Nephron progenitor cell (in vitro differentiated cells): ENCODE data around the gene GCNT2.
"Not testable (repeated sequence)": the region's sequence is repeated elsewhere in the genome, so short reads cannot be mapped to it uniquely, and the experiment has no call there.

Source experiments
- DNase-seq: peaks from one replicate; pipeline ENCODE4 v3.0.0; 2021
- H3K27ac Mint-ChIP-seq: 2 replicates; pipeline ENCODE4 v1.8.0; 2021; ENCODE audit warnings: mild to moderate bottlenecking, moderate library complexity, mixed read lengths
- H3K27me3 Mint-ChIP-seq: 2 replicates; pipeline ENCODE4 v1.8.0; 2021; ENCODE audit warnings: mild to moderate bottlenecking, low read depth, mixed read lengths; ENCODE audit not compliant: poor library complexity
- H3K36me3 Mint-ChIP-seq: 2 replicates; pipeline ENCODE4 v1.8.0; 2021; ENCODE audit warnings: low read depth, mixed read lengths
- H3K4me1 Mint-ChIP-seq: 2 replicates; pipeline ENCODE4 v1.8.0; 2021; ENCODE audit warnings: mixed read lengths
- H3K4me3 Mint-ChIP-seq: 2 replicates; pipeline ENCODE4 v1.8.0; 2021; ENCODE audit warnings: mild to moderate bottlenecking, moderate library complexity, mixed read lengths
- H3K9me3 Mint-ChIP-seq: 2 replicates; pipeline ENCODE4 v1.8.0; 2021; ENCODE audit warnings: mild to moderate bottlenecking, moderate library complexity, mixed read lengths
- CTCF ChIP-seq: fragments of 200-600 bp; sonication (generic); IDR thresholded peaks from 2 replicates; pipeline ENCODE4 v1.5.0; 2021; ENCODE audit warnings: antibody characterized with exemption

The GCNT2 gene

GRCh38 chr6:10569392-10570127, 48.4 kb downstream of the GCNT2 start:
- H3K27ac Mint-ChIP-seq: peak overlapping the region; percentile 6
- H3K4me3 Mint-ChIP-seq: no peak overlapping the region
- DNase-seq: no peak
- no peak for TF ChIP-seq CTCF
- peaks cover 71% of the 10 kb centered on the region for H3K36me3 Mint-ChIP-seq
- no peaks in the 10 kb centered on the region for H3K9me3 Mint-ChIP-seq
- H3K4me1 Mint-ChIP-seq: peaks cover 27% of the 10 kb centered on the region
- H3K27me3 Mint-ChIP-seq: peaks cover 14% of the 10 kb centered on the region

- H3K27ac Mint-ChIP-seq, DNase-seq, H3K4me3 Mint-ChIP-seq, H3K27me3 Mint-ChIP-seq, H3K9me3 Mint-ChIP-seq: not testable (repeated sequence)
- H3K4me1 Mint-ChIP-seq: peaks cover 24% of the 10 kb centered on the region
- H3K36me3 Mint-ChIP-seq: peaks cover 55% of the 10 kb centered on the region
Measured at GRCh38 chr6:10575519-10575918, 54.4 kb downstream of the GCNT2 start.

GRCh38 chr6:10576226-10576625, 55.1 kb downstream of the GCNT2 start:
- no peak for TF ChIP-seq CTCF
- Mint-ChIP-seq H3K36me3 (peaks cover 48% of the 10 kb centered on the region), H3K4me3 (no peak overlapping the region), H3K9me3 (no peaks in the 10 kb centered on the region), H3K27ac (no peak overlapping the region), H3K4me1 (peaks cover 29% of the 10 kb centered on the region), H3K27me3 (no peaks in the 10 kb centered on the region)
- no peak for DNase-seq

- no peak overlapping the region for H3K4me3 Mint-ChIP-seq
- H3K36me3 Mint-ChIP-seq: peaks cover 39% of the 10 kb centered on the region
- DNase-seq: no peak
- H3K4me1 Mint-ChIP-seq: peaks cover 34% of the 10 kb centered on the region
- H3K9me3 Mint-ChIP-seq: no peaks in the 10 kb centered on the region
- no peak overlapping the region for H3K27ac Mint-ChIP-seq
- H3K27me3 Mint-ChIP-seq: no peaks in the 10 kb centered on the region
- no peak for TF ChIP-seq CTCF
Measured at GRCh38 chr6:10577112-10577511, 56.0 kb downstream of the GCNT2 start.

- DNase-seq: no peak
- no peaks in the 10 kb centered on the region for H3K27me3 Mint-ChIP-seq
Measured at GRCh38 chr6:10578723-10579122, 57.6 kb downstream of the GCNT2 start.

GRCh38 chr6:10579803-10580202, 58.7 kb downstream of the GCNT2 start:
- Mint-ChIP-seq H3K4me3 (no peak overlapping the region), H3K36me3 (peaks cover 27% of the 10 kb centered on the region), H3K9me3 (no peaks in the 10 kb centered on the region), H3K27ac (no peak overlapping the region), H3K27me3 (peaks cover 2% of the 10 kb centered on the region), H3K4me1 (peaks cover 45% of the 10 kb centered on the region)
- no peak for DNase-seq
- no peak for TF ChIP-seq CTCF

More at GRCh38 chr6:10578723-10579122, 57.6 kb downstream of the GCNT2 start:
- no peak for TF ChIP-seq CTCF
- H3K4me3 Mint-ChIP-seq: no peak overlapping the region
- no peaks in the 10 kb centered on the region for H3K9me3 Mint-ChIP-seq
- peaks cover 32% of the 10 kb centered on the region for H3K36me3 Mint-ChIP-seq
- no peak overlapping the region for H3K27ac Mint-ChIP-seq
- H3K4me1 Mint-ChIP-seq: peaks cover 41% of the 10 kb centered on the region
